ENCODE data around the gene TCEA2.

DNA sequence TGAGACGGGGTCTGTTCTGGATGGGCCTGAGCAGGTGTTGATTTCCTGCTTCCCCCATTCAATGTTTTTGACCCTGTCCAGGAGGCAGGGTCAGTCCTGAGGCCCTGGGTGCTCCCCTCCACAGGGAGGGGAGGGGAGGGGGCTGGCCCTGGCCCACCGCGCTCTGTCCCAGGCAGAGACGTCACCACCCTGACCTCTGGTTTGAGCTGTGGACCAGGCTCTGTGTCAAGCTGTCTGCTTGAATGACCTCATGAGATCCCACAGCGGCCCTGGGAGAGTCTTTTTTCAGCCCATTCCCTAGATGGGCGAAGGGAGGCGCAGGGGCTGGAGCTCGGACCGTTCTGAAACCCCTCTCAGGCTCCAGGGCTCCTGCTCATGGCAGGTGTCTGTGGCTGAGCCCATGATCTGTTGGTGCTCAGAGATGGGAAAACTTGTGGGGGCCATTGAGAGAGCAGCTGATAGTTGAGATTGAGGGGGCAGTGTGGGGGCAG is 30.1 kb downstream of the TCEA2 start:
- TF ChIP-seq GATA2 (IDR thresholded peaks at IDR 0.05; ENCODE audit: low read depth, low read length), result no peak
- no peak for TF ChIP-seq GATA3 (IDR thresholded peaks at IDR 0.05; ENCODE audit: low read depth, low read length)
